ENCODE measurements around the gene SLC9A2.

GRCh38 chr2:102660574-102660973 lies 41.2 kb downstream of the SLC9A2 start:
- TF ChIP-seq, protein P1, sequence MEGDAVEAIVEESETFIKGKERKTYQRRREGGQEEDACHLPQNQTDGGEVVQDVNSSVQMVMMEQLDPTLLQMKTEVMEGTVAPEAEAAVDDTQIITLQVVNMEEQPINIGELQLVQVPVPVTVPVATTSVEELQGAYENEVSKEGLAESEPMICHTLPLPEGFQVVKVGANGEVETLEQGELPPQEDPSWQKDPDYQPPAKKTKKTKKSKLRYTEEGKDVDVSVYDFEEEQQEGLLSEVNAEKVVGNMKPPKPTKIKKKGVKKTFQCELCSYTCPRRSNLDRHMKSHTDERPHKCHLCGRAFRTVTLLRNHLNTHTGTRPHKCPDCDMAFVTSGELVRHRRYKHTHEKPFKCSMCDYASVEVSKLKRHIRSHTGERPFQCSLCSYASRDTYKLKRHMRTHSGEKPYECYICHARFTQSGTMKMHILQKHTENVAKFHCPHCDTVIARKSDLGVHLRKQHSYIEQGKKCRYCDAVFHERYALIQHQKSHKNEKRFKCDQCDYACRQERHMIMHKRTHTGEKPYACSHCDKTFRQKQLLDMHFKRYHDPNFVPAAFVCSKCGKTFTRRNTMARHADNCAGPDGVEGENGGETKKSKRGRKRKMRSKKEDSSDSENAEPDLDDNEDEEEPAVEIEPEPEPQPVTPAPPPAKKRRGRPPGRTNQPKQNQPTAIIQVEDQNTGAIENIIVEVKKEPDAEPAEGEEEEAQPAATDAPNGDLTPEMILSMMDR (IDR thresholded peaks at IDR 0.05 in 8 of 11, conservative IDR thresholded peaks at IDR 0.05 in 3 of 11), result no peak
- no peak for TF ChIP-seq POLR2A (IDR thresholded peaks at IDR 0.05)
